HepG2 (cell line): Measurements from ENCODE around the gene CIAPIN1. TPM values are rescaled to one million over a fixed set of nuclear protein-coding genes. Genes with fewer than 3 reads are reported as not detected.
A peak's percentile ranks its signal among the peaks of the same experiment; 100 is the strongest.

Source experiments
- AKAP8 ChIP-seq: sonication (generic); formaldehyde crosslinking; IDR thresholded peaks from 2 replicates; pipeline ENCODE4 v1.5.1; 2020; ENCODE audit warnings: mild to moderate bottlenecking, missing genetic modification reagents
- ATF3 ChIP-seq: sonication (generic); formaldehyde crosslinking; IDR thresholded peaks from 2 replicates; pipeline ENCODE4 v1.4.0; 2020; ENCODE audit warnings: missing genetic modification reagents
- CTCF ChIP-seq: sonication (generic); formaldehyde crosslinking; IDR thresholded peaks from 2 replicates; pipeline ENCODE4 v1.5.0; 2020; ENCODE audit warnings: mild to moderate bottlenecking, missing genetic modification reagents, moderate library complexity
- HIC2 ChIP-seq: sonication (generic); formaldehyde crosslinking; IDR thresholded peaks from 2 replicates; pipeline ENCODE4 v1.9.0; 2022; ENCODE audit warnings: low read depth, missing genetic modification reagents
- HNF1B ChIP-seq: sonication (generic); formaldehyde crosslinking; IDR thresholded peaks from 2 replicates; pipeline ENCODE4 v1.5.1; 2020; ENCODE audit warnings: mild to moderate bottlenecking, moderate library complexity, missing genetic modification reagents
- HNRNPLL ChIP-seq: fragments of 200-400 bp; formaldehyde crosslinking; IDR thresholded peaks from 2 replicates; pipeline ENCODE4 v1.6.1; 2017; ENCODE audit warnings: mild to moderate bottlenecking, low read depth, low read length; ENCODE audit not compliant: poor library complexity, severe bottlenecking
- IKZF5 ChIP-seq: IDR thresholded peaks from 2 replicates; pipeline ENCODE4 v1.6.1; 2018; ENCODE audit warnings: missing genetic modification reagents, mild to moderate bottlenecking, missing compliant biosample characterization
- JUND ChIP-seq: sonication (generic); formaldehyde crosslinking; IDR thresholded peaks from 2 replicates; pipeline ENCODE4 v1.8.0; 2022; ENCODE audit warnings: mild to moderate bottlenecking, missing genetic modification reagents
- KDM3A ChIP-seq: IDR thresholded peaks from 2 replicates; pipeline ENCODE4 v1.6.1; 2018; ENCODE audit warnings: low read depth, missing compliant biosample characterization
- MEIS2 ChIP-seq: sonication (generic); formaldehyde crosslinking; IDR thresholded peaks from 2 replicates; pipeline ENCODE4 v1.9.0; 2021; ENCODE audit warnings: mild to moderate bottlenecking, missing genetic modification reagents
- MLX ChIP-seq: IDR thresholded peaks from 2 replicates; pipeline ENCODE4 v1.6.1; 2016
- NR2F6 ChIP-seq, 2 experiments: IDR thresholded peaks; 2 replicates each; pipeline ENCODE4 v1.6.1; 2016; ENCODE audit warnings: antibody characterized with exemption in 1 of 2, mild to moderate bottlenecking in 1 of 2
- POGK ChIP-seq: sonication (generic); formaldehyde crosslinking; conservative IDR thresholded peaks from 2 replicates; pipeline ENCODE4 v1.8.0; 2022; ENCODE audit warnings: mild to moderate bottlenecking, moderate library complexity, missing genetic modification reagents
- TCF7L2 ChIP-seq: IDR thresholded peaks from 2 replicates; pipeline ENCODE4 v1.6.1; 2011; ENCODE audit warnings: mild to moderate bottlenecking, low read depth, low read length, moderate library complexity
- ZGPAT ChIP-seq: IDR thresholded peaks from 2 replicates; pipeline ENCODE4 v1.6.1; 2016; ENCODE audit warnings: mild to moderate bottlenecking
- ZNF10 ChIP-seq: sonication (generic); formaldehyde crosslinking; IDR thresholded peaks from 2 replicates; pipeline ENCODE4 v1.4.0; 2020; ENCODE audit warnings: mild to moderate bottlenecking, low read depth, missing genetic modification reagents, borderline replicate concordance
- ZNF230 ChIP-seq: sonication (generic); formaldehyde crosslinking; IDR thresholded peaks from 2 replicates; pipeline ENCODE4 v1.4.0; 2020; ENCODE audit warnings: mild to moderate bottlenecking, missing genetic modification reagents
- polyA plus RNA-seq, 8 experiments: library from polyadenylated mRNA; depleted of rRNA in 3 of 8; stranded (reverse) in 7 of 8; unstranded in 1 of 8; fragments of >200 nt; fragmentation: Illumina TruSeq in 4 of 8; extraction: Trizol in 4 of 8; gene quantifications; 2 replicates each; pipeline versions ENCODE4 v1.2.1 to v1.2.3, GENCODE V29; 2011 to 2016; ENCODE audit warnings: low read depth in 4 of 8, missing spikeins in 1 of 8, mixed read lengths in 1 of 8; ENCODE audit not compliant: insufficient read depth in 1 of 8
- total RNA-seq, 5 experiments: library from RNA; depleted of rRNA; stranded (reverse); fragments of >200 nt; fragmentation: Illumina TruSeq; extraction: Trizol; gene quantifications; 2 replicates each; pipeline ENCODE4 v1.2.3, GENCODE V29; 2016; ENCODE audit warnings: low read depth in 1 of 5

Gene CIAPIN1
- total and polyA plus RNA-seq, 2 of the 13 experiments (the other 11 are each of a cell fraction or from before 2014, with no cell fraction given) = 69.3 to 89.7 TPM

- peak; percentile 23; the same call in 1 of the 2 replicates for TF ChIP-seq CTCF (CRISPR knock-in tag)
- peak; percentile 85; the same call in 1 of the 2 replicates for TF ChIP-seq HIC2 (CRISPR knock-in tag)
- no peak for TF ChIP-seq ZNF10 (CRISPR knock-in tag)
- TF ChIP-seq NR2F6 (IDR thresholded peaks at IDR 0.05) = peak; percentile 97
- TF ChIP-seq NR2F6 (CRISPR knock-in tag; IDR thresholded peaks at IDR 0.05) = peak; percentile 91
- TF ChIP-seq ZNF230 (CRISPR knock-in tag) = no peak; the same call in 1 of the 2 replicates
- peak; percentile 66 for TF ChIP-seq ZGPAT (CRISPR knock-in tag)
- peak; percentile 35; the same call in 1 of the 2 replicates for TF ChIP-seq IKZF5
- peak; percentile 79 for TF ChIP-seq POGK (CRISPR knock-in tag)
- peak; percentile 60; the same call in 1 of the 2 replicates for TF ChIP-seq MEIS2 (CRISPR knock-in tag)
- TF ChIP-seq HNRNPLL = peak; percentile 56
- peak; percentile 95 for TF ChIP-seq HNF1B (CRISPR knock-in tag)
- TF ChIP-seq AKAP8 (CRISPR knock-in tag) = peak; percentile 69
- peak; percentile 80; the same call in 1 of the 2 replicates for TF ChIP-seq JUND
- TF ChIP-seq TCF7L2 = no peak
- TF ChIP-seq MLX = peak; percentile 65; the same call in 1 of the 2 replicates
- peak; percentile 76; the same call in 1 of the 2 replicates for TF ChIP-seq KDM3A (CRISPR knock-in tag)
- TF ChIP-seq ATF3 (CRISPR knock-in tag) = peak; percentile 50; the same call in 1 of the 2 replicates
Measured at GRCh38 chr16:57482845-57483545, 35.8 kb upstream of the CIAPIN1 start (continued).
